Endodermal cell (in vitro differentiated cells): ENCODE results near the gene MIP. TPM values are rescaled to one million over a fixed set of nuclear protein-coding genes. Genes with fewer than 3 reads are reported as not detected.

Experiments
- DNase-seq: peaks from one replicate; pipeline ENCODE4 v3.0.0-alpha.2; 2017
- H3K27ac ChIP-seq: 2 replicates; pipeline ENCODE4 v1.5.1; 2013; ENCODE audit warnings: mild to moderate bottlenecking, low read depth, low read length, moderate library complexity
- H3K27me3 ChIP-seq: 2 replicates; pipeline ENCODE4 v1.6.1; 2013; ENCODE audit warnings: mild to moderate bottlenecking, low read length, moderate library complexity; ENCODE audit not compliant: insufficient read depth, control insufficient read depth, poor library complexity, severe bottlenecking
- H3K36me3 ChIP-seq: 2 replicates; pipeline ENCODE4 v1.7.0; 2013; ENCODE audit warnings: mild to moderate bottlenecking, low read length, moderate library complexity; ENCODE audit not compliant: control insufficient read depth, insufficient read depth
- H3K4me1 ChIP-seq: one replicate; pipeline ENCODE4 v1.7.0; 2013; ENCODE audit warnings: low read length; ENCODE audit not compliant: control insufficient read depth, insufficient read depth
- H3K4me3 ChIP-seq: 2 replicates; pipeline ENCODE4 v1.5.1; 2013; ENCODE audit warnings: mild to moderate bottlenecking, low read length, moderate library complexity
- H3K9ac ChIP-seq: 2 replicates; pipeline ENCODE4 v1.6.1; 2013; ENCODE audit warnings: mild to moderate bottlenecking, low read length, moderate library complexity; ENCODE audit not compliant: poor library complexity, severe bottlenecking; ENCODE audit errors: extremely low read depth
- H3K9me3 ChIP-seq: 2 replicates; pipeline ENCODE4 v1.6.1; 2013; ENCODE audit warnings: mild to moderate bottlenecking, low read length, moderate library complexity; ENCODE audit not compliant: control insufficient read depth
- H3K27ac Mint-ChIP-seq: 2 replicates; pipeline ENCODE4 v1.8.0; 2020; ENCODE audit warnings: mixed read lengths
- H3K27me3 Mint-ChIP-seq: 2 replicates; pipeline ENCODE4 v1.8.0; 2021; ENCODE audit warnings: mild to moderate bottlenecking, mixed read lengths; ENCODE audit not compliant: insufficient read depth
- H3K36me3 Mint-ChIP-seq: 2 replicates; pipeline ENCODE4 v1.8.0; 2020; ENCODE audit warnings: low read depth, mixed read lengths
- H3K4me1 Mint-ChIP-seq: 2 replicates; pipeline ENCODE4 v1.8.0; 2020; ENCODE audit warnings: mixed read lengths
- H3K4me3 Mint-ChIP-seq: 2 replicates; pipeline ENCODE4 v1.8.0; 2020; ENCODE audit warnings: mild to moderate bottlenecking, moderate library complexity, mixed read lengths
- H3K9me3 Mint-ChIP-seq: 2 replicates; pipeline ENCODE4 v1.8.0; 2020; ENCODE audit warnings: mild to moderate bottlenecking, mixed read lengths
- CTCF ChIP-seq: fragments of 200-600 bp; sonication (generic); conservative IDR thresholded peaks from 2 replicates; pipeline ENCODE4 v1.5.0; 2021; ENCODE audit warnings: antibody characterized with exemption, mild to moderate bottlenecking
- WGBS, 2 experiments: methylation state at CpG; one replicate each; pipeline versions ENCODE4 v1.1.5 to v1.1.7; 2013; ENCODE audit warnings: missing lambda C conversion rate in 2 of 2, mixed read lengths in 1 of 2; ENCODE audit not compliant: insufficient coverage in 1 of 2, insufficient read length in 1 of 2; 5-methylcytosine and 5-hydroxymethylcytosine counted together
- total RNA-seq, 2 donors: library from RNA; stranded (reverse); fragmentation: NEBNext Ultra II Directional in 1 of 2; extraction: Animal tissue kit (Norgen Biotek cat#: 25700) in 1 of 2; gene quantifications; 2 replicates in 1 of 2; 3 replicates in 1 of 2; pipeline ENCODE4 v1.2.1, GENCODE V29; 2021

Gene MIP
- total RNA-seq, 2 donors from 2014 or later, result not detected

GRCh38 chr12:56486694-56487093, 32.2 kb upstream of the MIP start:
- no peaks in the 10 kb centered on the region for H3K36me3 Mint-ChIP-seq
- H3K27me3 ChIP-seq, result peaks cover 63% of the 10 kb centered on the region
- H3K9me3 ChIP-seq, result peaks cover 5% of the 10 kb centered on the region
- peak overlapping the region; percentile 65 for H3K4me3 Mint-ChIP-seq
- H3K27ac Mint-ChIP-seq, result no peak overlapping the region
- no peak overlapping the region for H3K4me3 ChIP-seq
- 91 to 100% methylated on average over 4 to 11 of the region's 12 CpGs for WGBS, 2 experiments
- no peaks in the 10 kb centered on the region for H3K4me1 ChIP-seq
- TF ChIP-seq CTCF, result no peak
- H3K4me1 Mint-ChIP-seq, result no peaks in the 10 kb centered on the region
- H3K27ac ChIP-seq, result no peak overlapping the region
- peaks cover 61% of the 10 kb centered on the region for H3K27me3 Mint-ChIP-seq
- H3K9me3 Mint-ChIP-seq, result peaks cover 10% of the 10 kb centered on the region
- no peaks in the 10 kb centered on the region for H3K36me3 ChIP-seq
- no peak for DNase-seq
- H3K9ac ChIP-seq, result no peak overlapping the region

- H3K4me3 Mint-ChIP-seq, result no peak overlapping the region
- H3K27ac ChIP-seq, result no peak overlapping the region
- no peaks in the 10 kb centered on the region for H3K4me1 ChIP-seq
- no peaks in the 10 kb centered on the region for H3K4me1 Mint-ChIP-seq
- peaks cover 5% of the 10 kb centered on the region for H3K9me3 ChIP-seq
- H3K27me3 ChIP-seq, result peaks cover 42% of the 10 kb centered on the region
- H3K27ac Mint-ChIP-seq, result no peak overlapping the region
- H3K4me3 ChIP-seq, result no peak overlapping the region
- H3K9me3 Mint-ChIP-seq, result peaks cover 7% of the 10 kb centered on the region
- peaks cover 39% of the 10 kb centered on the region for H3K27me3 Mint-ChIP-seq
- no peaks in the 10 kb centered on the region for H3K36me3 Mint-ChIP-seq
- WGBS, 2 experiments, result 95 to 100% methylated on average over 1 of the region's 1 CpG
- H3K9ac ChIP-seq, result no peak overlapping the region
- TF ChIP-seq CTCF, result no peak
- H3K36me3 ChIP-seq, result no peaks in the 10 kb centered on the region
- no peak for DNase-seq
These were observed 30.1 kb upstream of the MIP start for GRCh38 chr12:56484566-56484965.

GRCh38 chr12:56479625-56480024, 25.2 kb upstream of the MIP start:
- TF ChIP-seq CTCF, result no peak
- DNase-seq, result no peak
- no peak overlapping the region for H3K9ac ChIP-seq
- Mint-ChIP-seq H3K36me3 (no peaks in the 10 kb centered on the region), H3K27ac (no peak overlapping the region), H3K9me3 (no peaks in the 10 kb centered on the region), H3K4me3 (no peak overlapping the region), H3K4me1 (peaks cover 8% of the 10 kb centered on the region), H3K27me3 (no peaks in the 10 kb centered on the region)
- peaks cover 4% of the 10 kb centered on the region for H3K4me1 ChIP-seq
- H3K27me3 ChIP-seq, result no peaks in the 10 kb centered on the region
- no peaks in the 10 kb centered on the region for H3K9me3 ChIP-seq
- WGBS, 2 experiments, result 97% methylated on average over 7 of the region's 7 CpGs; no CpG with 5 or more reads in 1 of the 2 experiments
- H3K4me3 ChIP-seq, result no peak overlapping the region
- H3K36me3 ChIP-seq, result no peaks in the 10 kb centered on the region
- H3K27ac ChIP-seq, result no peak overlapping the region
